ENCODE measurements around the gene RAB9A.

- TF ChIP-seq EZH2phosphoT487 (IDR thresholded peaks at IDR 0.05; ENCODE audit: borderline replicate concordance) (no peak), CTCF (conservative IDR thresholded peaks at IDR 0.05; ENCODE audit: low read length) (no peak)
These were observed 61.9 kb downstream of the RAB9A start for GRCh38 chrX:13750812-13751211.

All from Loucy (cell line).